A549 treated with CpdA at 1 μM for 4 hours (cell line): Measurements from ENCODE around the gene DOP1A. TPM values are rescaled to one million over a fixed set of nuclear protein-coding genes. Genes with fewer than 3 reads are reported as not detected.

Experiments
- total RNA-seq: library from RNA; stranded (reverse); fragments of 200-300 nt; extraction: Qiagen RNA extraction; gene quantifications from 5 replicates; pipeline ENCODE4 v1.2.3, GENCODE V29; 2022; ENCODE audit warnings: low read depth

The DOP1A gene
- 1.8 to 3.6 TPM (median 2.8 TPM) in 5 replicates for total RNA-seq

GRCh38 chr6:83067448-83068439, at the start of gene DOP1A:
DOP1A (plus strand) TSS chr6:83067671; CDS start chr6:83096978, 29,307 bp downstream.

GRCh38 chr6:83065511-83066192, 1.8 kb upstream of the DOP1A start, which contains the start of gene UBE3D:
UBE3D (minus strand) TSS chr6:83065841; CDS start chr6:83065718, 123 bp downstream.

GRCh38 chr6:83192871-83193746, 125.6 kb downstream of the DOP1A start, which contains the start of the genes PGM3 and RWDD2A:
PGM3 (minus strand) TSS chr6:83193265; CDS start chr6:83191012, 2,253 bp downstream.
RWDD2A (plus strand) TSS chr6:83193357; CDS start chr6:83194452, 1,095 bp downstream.

Other genes with a start within 250 kb of the DOP1A start
- gene UBE3D, start 1.8 kb upstream of the DOP1A start, total RNA-seq, result 4.1 to 5.0 TPM (median 4.2 TPM) in 5 replicates
- gene PGM3, start 125.6 kb downstream of the DOP1A start, total RNA-seq, result 24.1 to 31.1 TPM (median 28.3 TPM) in 5 replicates
- gene RWDD2A, start 125.7 kb downstream of the DOP1A start, total RNA-seq, result 1.4 to 1.9 TPM (median 1.7 TPM) in 5 replicates